Stomach (tissue), 9 donors: Measurements from ENCODE around the gene CCDC146. TPM values are rescaled to one million over a fixed set of nuclear protein-coding genes. Genes with fewer than 3 reads are reported as not detected.

ENCODE experiments used
- DNase-seq, 2 donors: peaks; one replicate each; pipeline versions ENCODE4 v3.0.0 to v3.0.0-alpha.2; 2013 to 2019
- H3K27ac ChIP-seq, 5 donors: fragments of 200-600 bp in 4 of 5; sonication (generic) in 4 of 5; one replicate each; pipeline ENCODE4 v1.5.1; 2013 to 2019; ENCODE audit warnings: mild to moderate bottlenecking in 1 of 5, moderate library complexity in 1 of 5
- H3K27me3 ChIP-seq, 3 donors: fragments of 200-600 bp; sonication (generic); one replicate each; pipeline ENCODE4 v1.5.1; 2017 to 2019; ENCODE audit warnings: mixed run types in 1 of 3
- H3K36me3 ChIP-seq, 4 donors: fragments of 200-600 bp; sonication (generic); 1 replicate in 3 of 4; 2 replicates in 1 of 4; pipeline ENCODE4 v1.5.1; 2016 to 2019
- H3K4me1 ChIP-seq, 4 donors: fragments of 200-600 bp; sonication (generic); one replicate each; pipeline ENCODE4 v1.5.1; 2016 to 2019
- H3K4me3 ChIP-seq, 4 donors: fragments of 200-600 bp; sonication (generic) in 3 of 4; one replicate each; pipeline ENCODE4 v1.5.1; 2016 to 2019; ENCODE audit warnings: mild to moderate bottlenecking in 1 of 4
- H3K9me3 ChIP-seq, 4 donors: fragments of 200-600 bp; sonication (generic); one replicate each; pipeline ENCODE4 v1.5.1; 2016 to 2019
- CTCF ChIP-seq, 7 experiments: fragments of 450-650 bp in 4 of 7; fragments of 200-600 bp in 3 of 7; sonication (generic) in 3 of 7; IDR thresholded peaks; one replicate each; pipeline ENCODE4 v1.5.1; 2016 to 2019; ENCODE audit warnings: antibody characterized with exemption in 7 of 7, control low read depth in 2 of 7, mild to moderate bottlenecking in 1 of 7
- EP300 ChIP-seq: sonication (generic); formaldehyde crosslinking; IDR thresholded peaks from one replicate; pipeline ENCODE4 v1.6.1; 2017; ENCODE audit warnings: antibody characterized with exemption
- POLR2A ChIP-seq, 4 donors: fragments of 450-650 bp; IDR thresholded peaks; one replicate each; pipeline ENCODE4 v1.6.1; 2016; ENCODE audit warnings: antibody characterized with exemption in 4 of 4, control low read depth in 2 of 4, mild to moderate bottlenecking in 1 of 4, moderate library complexity in 1 of 4
- POLR2AphosphoS5 ChIP-seq, 3 donors: sonication (generic); formaldehyde crosslinking; IDR thresholded peaks; one replicate each; pipeline ENCODE4 v1.6.1; 2016; ENCODE audit warnings: antibody characterized with exemption in 3 of 3
- WGBS, 5 donors: extraction: QIAGEN DNeasy Blood & Tissue Kit in 3 of 5; methylation state at CpG; one replicate each; pipeline versions ENCODE4 v1.1.5 to v1.1.7; 2013 to 2018; 5-methylcytosine and 5-hydroxymethylcytosine counted together
- intact Hi-C: fragments of 100-400 bp; cut with DNase I; formaldehyde crosslinking; loops from one replicate; pipeline ENCODE4 v1.15.1; 2023; ENCODE audit warnings: low total_unique reads
- polyA plus RNA-seq, 3 donors: library from polyadenylated mRNA; stranded (reverse); fragments of 200-250 nt; gene quantifications; one replicate each; pipeline ENCODE4 v1.2.3, GENCODE V29; 2013
- total RNA-seq, 5 donors: library from RNA; depleted of rRNA; stranded (reverse); fragments of >200 nt; gene quantifications; one replicate each; pipeline versions ENCODE4 v1.1.0 to v1.2.3, GENCODE V29; 2014 to 2016
- donor health status: healthy with polysubstance abuse.
- donor health status: Bipolar disorder and iron deficiency.
- donor health status: healthy.

Gene CCDC146
- total and polyA plus RNA-seq, 8 donors: 1.3 to 193 (median 26.5) TPM

GRCh38 chr7:77232467-77232866 is 110.1 kb downstream of the CCDC146 start:
- no peaks in the 10 kb centered on the region for H3K27me3 ChIP-seq
- H3K4me1 ChIP-seq: peaks cover 0 to 2% (median 0%) of the 10 kb centered on the region in 4 donors
- no peak for DNase-seq
- no peak overlapping the region for H3K27ac ChIP-seq
- intact Hi-C loops: no loop called here
- H3K9me3 ChIP-seq: peaks cover 0 to 13% (median 4%) of the 10 kb centered on the region in 4 donors
- TF ChIP-seq POLR2AphosphoS5 (IDR thresholded peaks at IDR 0.05) (no peak), CTCF (IDR thresholded peaks at IDR 0.05) (no peak), POLR2A (IDR thresholded peaks at IDR 0.05) (no peak), EP300 (no peak)
- H3K36me3 ChIP-seq: peaks cover 0 to 7% (median 7%) of the 10 kb centered on the region in 4 donors
- no peak overlapping the region for H3K4me3 ChIP-seq
- 78 to 95% (median 89%) methylated on average over 2 of the region's 2 CpGs for WGBS, 5 donors

DNA sequence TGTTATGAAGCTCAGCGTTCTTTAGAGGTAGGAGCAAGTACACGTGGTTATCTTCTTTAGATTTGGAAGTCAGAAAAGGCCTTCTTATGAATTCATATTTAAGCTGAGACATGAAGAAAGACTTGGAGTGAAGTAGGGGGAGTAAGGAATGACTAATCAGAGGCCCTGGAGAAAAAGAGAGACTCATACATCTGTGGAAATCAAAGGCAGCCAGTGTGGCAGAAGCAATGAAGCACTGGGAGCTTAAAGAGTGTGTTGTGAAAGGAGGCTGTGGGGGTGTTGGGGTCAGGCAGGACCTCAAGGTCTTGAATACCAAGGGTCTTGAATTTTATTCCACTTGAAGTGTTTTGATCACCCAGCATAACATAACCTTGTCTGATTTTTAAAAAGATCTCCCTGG is 112.9 kb downstream of the CCDC146 start:
- no peak overlapping the region for H3K4me3 ChIP-seq
- no peak for DNase-seq
- no peaks in the 10 kb centered on the region for H3K27me3 ChIP-seq
- no peak overlapping the region for H3K27ac ChIP-seq
- peaks cover 0 to 11% (median 0%) of the 10 kb centered on the region in 4 donors for H3K4me1 ChIP-seq
- H3K36me3 ChIP-seq: peaks cover 0 to 13% (median 9%) of the 10 kb centered on the region in 4 donors
- TF ChIP-seq POLR2AphosphoS5 (IDR thresholded peaks at IDR 0.05): no peak
- no peak for TF ChIP-seq CTCF (IDR thresholded peaks at IDR 0.05)
- no peak for TF ChIP-seq POLR2A (IDR thresholded peaks at IDR 0.05)
- no peak for TF ChIP-seq EP300
- intact Hi-C loops: no loop called here
- 66 to 87% (median 74%) methylated on average over 2 of the region's 2 CpGs for WGBS, 5 donors
- peaks cover 0 to 8% (median 1%) of the 10 kb centered on the region in 4 donors for H3K9me3 ChIP-seq

GRCh38 chr7:77238703-77239136 is 116.3 kb downstream of the CCDC146 start:
- 77 to 98% (median 88%) methylated on average over 2 of the region's 2 CpGs for WGBS, 5 donors
- Histone ChIP-seq H3K27ac (peak overlapping the region in 2 of 5 donors; percentile 8 to 53), H3K36me3 (peaks cover 0 to 20% (median 18%) of the 10 kb centered on the region in 4 donors), H3K4me3 (no peak overlapping the region), H3K4me1 (peaks cover 0 to 15% (median 3%) of the 10 kb centered on the region in 4 donors), H3K9me3 (no peaks in the 10 kb centered on the region), H3K27me3 (no peaks in the 10 kb centered on the region)
- no peak for TF ChIP-seq POLR2A (IDR thresholded peaks at IDR 0.05)
- TF ChIP-seq CTCF (IDR thresholded peaks at IDR 0.05): no peak
- TF ChIP-seq POLR2AphosphoS5 (IDR thresholded peaks at IDR 0.05): peak in 1 of 3 donors; percentile 17
- intact Hi-C loops: no loop called here
- DNase-seq: peak in 1 of 2 donors; percentile 29

DNA sequence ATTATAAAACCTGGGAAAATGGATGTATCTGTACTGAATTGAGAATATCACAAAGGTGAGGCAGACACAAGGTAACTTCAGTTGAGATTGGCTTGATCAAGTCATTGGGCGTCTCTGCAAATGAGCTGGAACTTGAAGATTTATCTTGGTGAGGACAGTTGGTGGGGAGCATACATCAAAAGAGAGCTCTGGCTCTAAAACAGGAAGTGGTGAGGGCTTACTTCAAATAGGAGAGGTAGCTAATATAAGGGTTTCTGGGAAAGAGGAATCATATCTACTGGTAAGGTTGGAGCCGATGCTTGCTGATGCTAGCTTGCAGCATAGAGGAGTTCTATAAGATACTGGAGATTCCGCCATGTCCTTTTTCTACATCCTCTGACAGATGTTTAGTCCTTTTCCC is 117.1 kb downstream of the CCDC146 start:
- intact Hi-C loops: no loop called here
- peak overlapping the region in 1 of 5 donors; percentile 32 for H3K27ac ChIP-seq
- peaks cover 0 to 20% (median 18%) of the 10 kb centered on the region in 4 donors for H3K36me3 ChIP-seq

More for the DNA sequence above, 117.1 kb downstream of the CCDC146 start:
- 83 to 97% (median 92%) methylated on average over 3 of the region's 3 CpGs for WGBS, 5 donors
- no peaks in the 10 kb centered on the region for H3K27me3 ChIP-seq
- no peak overlapping the region for H3K4me3 ChIP-seq
- no peak for DNase-seq
- no peaks in the 10 kb centered on the region for H3K9me3 ChIP-seq
- H3K4me1 ChIP-seq: peaks cover 0 to 18% (median 3%) of the 10 kb centered on the region in 4 donors
- TF ChIP-seq EP300 (no peak), CTCF (IDR thresholded peaks at IDR 0.05) (no peak)
